Measurements from ENCODE around the gene PLSCR5.

The PLSCR5 gene

GRCh38 chr3:146612015-146612414 is 6.9 kb upstream of the PLSCR5 start:
- no peak overlapping the region for H3K27ac Mint-ChIP-seq

GRCh38 chr3:146611096-146611495 is 6.0 kb upstream of the PLSCR5 start:
- Mint-ChIP-seq H3K27ac (no peak overlapping the region), H3K9me3 (ENCODE audit: low read depth) (peaks cover 4% of the 10 kb centered on the region), H3K27me3 (peaks cover 5% of the 10 kb centered on the region), H3K36me3 (no peaks in the 10 kb centered on the region), H3K4me1 (ENCODE audit: low read depth) (no peaks in the 10 kb centered on the region), H3K4me3 (no peak overlapping the region)

More at GRCh38 chr3:146612015-146612414, 6.9 kb upstream of the PLSCR5 start:
- H3K9me3 Mint-ChIP-seq (ENCODE audit: low read depth), result peaks cover 4% of the 10 kb centered on the region
- H3K27me3 Mint-ChIP-seq, result peaks cover 3% of the 10 kb centered on the region
- no peak overlapping the region for H3K4me3 Mint-ChIP-seq
- no peaks in the 10 kb centered on the region for H3K4me1 Mint-ChIP-seq (ENCODE audit: low read depth)
- H3K36me3 Mint-ChIP-seq, result no peaks in the 10 kb centered on the region

GRCh38 chr3:146598535-146598934 is 6.6 kb downstream of the PLSCR5 start:
- peaks cover 4% of the 10 kb centered on the region for H3K27me3 Mint-ChIP-seq
- H3K27ac Mint-ChIP-seq, result no peak overlapping the region
- no peaks in the 10 kb centered on the region for H3K4me1 Mint-ChIP-seq (ENCODE audit: low read depth)
- no peaks in the 10 kb centered on the region for H3K36me3 Mint-ChIP-seq
- no peaks in the 10 kb centered on the region for H3K9me3 Mint-ChIP-seq (ENCODE audit: low read depth)
- no peak overlapping the region for H3K4me3 Mint-ChIP-seq

- no peaks in the 10 kb centered on the region for H3K9me3 Mint-ChIP-seq (ENCODE audit: low read depth)
- no peak overlapping the region for H3K4me3 Mint-ChIP-seq
- no peak overlapping the region for H3K27ac Mint-ChIP-seq
- peaks cover 2% of the 10 kb centered on the region for H3K27me3 Mint-ChIP-seq
- H3K4me1 Mint-ChIP-seq (ENCODE audit: low read depth), result no peaks in the 10 kb centered on the region
- no peaks in the 10 kb centered on the region for H3K36me3 Mint-ChIP-seq
Measured at GRCh38 chr3:146594843-146595482, 10.2 kb downstream of the PLSCR5 start.

- no peak overlapping the region for H3K27ac Mint-ChIP-seq
- H3K4me1 Mint-ChIP-seq (ENCODE audit: low read depth), result no peaks in the 10 kb centered on the region
- H3K27me3 Mint-ChIP-seq, result peaks cover 2% of the 10 kb centered on the region
- no peak overlapping the region for H3K4me3 Mint-ChIP-seq
- H3K9me3 Mint-ChIP-seq (ENCODE audit: low read depth), result no peaks in the 10 kb centered on the region
- H3K36me3 Mint-ChIP-seq, result no peaks in the 10 kb centered on the region
Measured at GRCh38 chr3:146593776-146594175, 11.4 kb downstream of the PLSCR5 start.

GRCh38 chr3:146590521-146590920 is 14.6 kb downstream of the PLSCR5 start:
- Mint-ChIP-seq H3K9me3 (ENCODE audit: low read depth) (no peaks in the 10 kb centered on the region), H3K4me3 (no peak overlapping the region), H3K4me1 (ENCODE audit: low read depth) (no peaks in the 10 kb centered on the region), H3K27ac (no peak overlapping the region), H3K36me3 (no peaks in the 10 kb centered on the region), H3K27me3 (peaks cover 3% of the 10 kb centered on the region)

- no peaks in the 10 kb centered on the region for H3K36me3 Mint-ChIP-seq
- no peak overlapping the region for H3K27ac Mint-ChIP-seq
- no peaks in the 10 kb centered on the region for H3K4me1 Mint-ChIP-seq (ENCODE audit: low read depth)
- peaks cover 3% of the 10 kb centered on the region for H3K27me3 Mint-ChIP-seq
- no peaks in the 10 kb centered on the region for H3K9me3 Mint-ChIP-seq (ENCODE audit: low read depth)
- H3K4me3 Mint-ChIP-seq, result no peak overlapping the region
Measured at GRCh38 chr3:146589899-146590508, 15.1 kb downstream of the PLSCR5 start.

GRCh38 chr3:146585156-146585555 is 20.0 kb downstream of the PLSCR5 start:
- Mint-ChIP-seq H3K9me3 (ENCODE audit: low read depth) (peaks cover 8% of the 10 kb centered on the region), H3K4me1 (ENCODE audit: low read depth) (no peaks in the 10 kb centered on the region), H3K4me3 (no peak overlapping the region), H3K36me3 (peaks cover 4% of the 10 kb centered on the region), H3K27ac (no peak overlapping the region), H3K27me3 (peaks cover 3% of the 10 kb centered on the region)

- Mint-ChIP-seq H3K27me3 (peaks cover 3% of the 10 kb centered on the region), H3K36me3 (peaks cover 4% of the 10 kb centered on the region), H3K9me3 (ENCODE audit: low read depth) (peaks cover 8% of the 10 kb centered on the region), H3K4me1 (ENCODE audit: low read depth) (no peaks in the 10 kb centered on the region), H3K4me3 (no peak overlapping the region), H3K27ac (no peak overlapping the region)
Measured at GRCh38 chr3:146581951-146582467, 23.1 kb downstream of the PLSCR5 start.

- no peak overlapping the region for H3K27ac Mint-ChIP-seq
- no peaks in the 10 kb centered on the region for H3K27me3 Mint-ChIP-seq
- peaks cover 4% of the 10 kb centered on the region for H3K36me3 Mint-ChIP-seq
- no peaks in the 10 kb centered on the region for H3K4me1 Mint-ChIP-seq (ENCODE audit: low read depth)
- peaks cover 8% of the 10 kb centered on the region for H3K9me3 Mint-ChIP-seq (ENCODE audit: low read depth)
- H3K4me3 Mint-ChIP-seq, result no peak overlapping the region
Measured at GRCh38 chr3:146581080-146581601, 24.0 kb downstream of the PLSCR5 start.

GRCh38 chr3:146577662-146578061 is 27.5 kb downstream of the PLSCR5 start:
- Mint-ChIP-seq H3K9me3 (ENCODE audit: low read depth) (peaks cover 4% of the 10 kb centered on the region), H3K4me1 (ENCODE audit: low read depth) (no peaks in the 10 kb centered on the region), H3K4me3 (no peak overlapping the region), H3K27me3 (no peaks in the 10 kb centered on the region), H3K27ac (no peak overlapping the region), H3K36me3 (no peaks in the 10 kb centered on the region)

- Mint-ChIP-seq H3K9me3 (ENCODE audit: low read depth) (no peaks in the 10 kb centered on the region), H3K4me3 (no peak overlapping the region), H3K27me3 (no peaks in the 10 kb centered on the region), H3K27ac (no peak overlapping the region), H3K36me3 (no peaks in the 10 kb centered on the region), H3K4me1 (ENCODE audit: low read depth) (no peaks in the 10 kb centered on the region)
Measured at GRCh38 chr3:146575636-146576035, 29.5 kb downstream of the PLSCR5 start.

- H3K9me3 Mint-ChIP-seq (ENCODE audit: low read depth), result no peaks in the 10 kb centered on the region
- no peak overlapping the region for H3K27ac Mint-ChIP-seq
- no peaks in the 10 kb centered on the region for H3K4me1 Mint-ChIP-seq (ENCODE audit: low read depth)
- H3K36me3 Mint-ChIP-seq, result no peaks in the 10 kb centered on the region
- no peaks in the 10 kb centered on the region for H3K27me3 Mint-ChIP-seq
- H3K4me3 Mint-ChIP-seq, result no peak overlapping the region
Measured at GRCh38 chr3:146574173-146574572, 31.0 kb downstream of the PLSCR5 start.

- Mint-ChIP-seq H3K36me3 (no peaks in the 10 kb centered on the region), H3K4me3 (no peak overlapping the region), H3K27ac (no peak overlapping the region), H3K4me1 (ENCODE audit: low read depth) (no peaks in the 10 kb centered on the region), H3K27me3 (peaks cover 2% of the 10 kb centered on the region), H3K9me3 (ENCODE audit: low read depth) (no peaks in the 10 kb centered on the region)
Measured at GRCh38 chr3:146569314-146569713, 35.8 kb downstream of the PLSCR5 start.

GRCh38 chr3:146566138-146566537 is 39.0 kb downstream of the PLSCR5 start:
- Mint-ChIP-seq H3K36me3 (peaks cover 4% of the 10 kb centered on the region), H3K4me1 (ENCODE audit: low read depth) (no peaks in the 10 kb centered on the region), H3K4me3 (no peak overlapping the region), H3K27me3 (peaks cover 2% of the 10 kb centered on the region), H3K9me3 (ENCODE audit: low read depth) (peaks cover 5% of the 10 kb centered on the region), H3K27ac (no peak overlapping the region)
